HG03558 (cell line): ENCODE measurements around the gene EDA.

Source experiments
- ATAC-seq: cut with Tn5 transposase; IDR thresholded peaks from one replicate; pipeline ENCODE4 v1.9.1; 2021; ENCODE audit warnings: moderate number of reproducible peaks; ENCODE audit not compliant: unreplicated experiment; ENCODE audit errors: extremely low read depth

Gene EDA

GRCh38 chrX:69615779-69616456, at the start of gene EDA:
TSS of gene EDA (plus strand) at chrX:69616113.
- ATAC-seq: no peak

GRCh38 chrX:69568828-69569227, 47.1 kb upstream of the EDA start:
- ATAC-seq: no peak

GRCh38 chrX:69597399-69597798, 18.5 kb upstream of the EDA start:
- ATAC-seq: no peak

- ATAC-seq: no peak
These were observed 15.7 kb upstream of the EDA start for GRCh38 chrX:69600182-69600581.

- no peak for ATAC-seq
These were observed 12.2 kb upstream of the EDA start for GRCh38 chrX:69603566-69604194.

GRCh38 chrX:69605521-69605920, 10.4 kb upstream of the EDA start:
- no peak for ATAC-seq

GRCh38 chrX:69607616-69608015, 8.3 kb upstream of the EDA start:
- no peak for ATAC-seq

- ATAC-seq: no peak
These were observed 2.0 kb upstream of the EDA start for GRCh38 chrX:69613946-69614345.

GRCh38 chrX:69614886-69615285, 1.0 kb upstream of the EDA start:
- ATAC-seq: no peak

GRCh38 chrX:69615342-69615741, 571 bp upstream of the EDA start:
- no peak for ATAC-seq

- ATAC-seq: no peak
These were observed 717 bp downstream of the EDA start for GRCh38 chrX:69616457-69617203.

- ATAC-seq: no peak
These were observed 2.9 kb downstream of the EDA start for GRCh38 chrX:69618803-69619202.

- no peak for ATAC-seq
These were observed 10.2 kb downstream of the EDA start for GRCh38 chrX:69626129-69626528.

- ATAC-seq: no peak
These were observed 11.8 kb downstream of the EDA start for GRCh38 chrX:69627744-69628143.

- ATAC-seq: no peak
These were observed 14.2 kb downstream of the EDA start for GRCh38 chrX:69630147-69630546.

GRCh38 chrX:69664693-69665092, 48.8 kb downstream of the EDA start:
- ATAC-seq: no peak

- no peak for ATAC-seq
These were observed 54.2 kb downstream of the EDA start for GRCh38 chrX:69670001-69670555.

GRCh38 chrX:69674891-69675290, 59.0 kb downstream of the EDA start:
- no peak for ATAC-seq

- ATAC-seq: no peak
These were observed 89.9 kb downstream of the EDA start for GRCh38 chrX:69705818-69706217.

GRCh38 chrX:69718102-69718501, 102.2 kb downstream of the EDA start:
- ATAC-seq: no peak

- no peak for ATAC-seq
These were observed 108.4 kb downstream of the EDA start for GRCh38 chrX:69724307-69724706.
